Adipocyte (in vitro differentiated cells): Measurements from ENCODE around the gene ATG7.

Source experiments
- DNase-seq: peaks from one replicate; pipeline ENCODE4 v3.0.0-alpha.2; 2015; ENCODE audit warnings: low read depth
- H3K27me3 ChIP-seq: replicated peaks from 2 replicates; pipeline ENCODE4 v1.7.0; 2013; ENCODE audit warnings: mild to moderate bottlenecking, low read length, moderate library complexity; ENCODE audit not compliant: control insufficient read depth, insufficient read depth
- H3K36me3 ChIP-seq: 2 replicates; pipeline ENCODE4 v1.7.0; 2013; ENCODE audit warnings: low read length, mild to moderate bottlenecking, moderate library complexity; ENCODE audit not compliant: control insufficient read depth, insufficient read depth, severe bottlenecking
- H3K4me1 ChIP-seq: 2 replicates; pipeline ENCODE4 v1.7.0; 2013; ENCODE audit warnings: mild to moderate bottlenecking, low read length, moderate library complexity; ENCODE audit not compliant: control insufficient read depth, insufficient read depth
- H3K4me3 ChIP-seq: 2 replicates; pipeline ENCODE4 v1.7.0; 2013; ENCODE audit warnings: mild to moderate bottlenecking, low read length, moderate library complexity
- H3K9ac ChIP-seq: 2 replicates; pipeline ENCODE4 v1.7.0; 2013; ENCODE audit warnings: mild to moderate bottlenecking, low read length, moderate library complexity
- H3K9me3 ChIP-seq: 2 replicates; pipeline ENCODE4 v1.7.0; 2013; ENCODE audit warnings: mild to moderate bottlenecking, low read length, moderate library complexity; ENCODE audit not compliant: control insufficient read depth

The ATG7 gene

DNA sequence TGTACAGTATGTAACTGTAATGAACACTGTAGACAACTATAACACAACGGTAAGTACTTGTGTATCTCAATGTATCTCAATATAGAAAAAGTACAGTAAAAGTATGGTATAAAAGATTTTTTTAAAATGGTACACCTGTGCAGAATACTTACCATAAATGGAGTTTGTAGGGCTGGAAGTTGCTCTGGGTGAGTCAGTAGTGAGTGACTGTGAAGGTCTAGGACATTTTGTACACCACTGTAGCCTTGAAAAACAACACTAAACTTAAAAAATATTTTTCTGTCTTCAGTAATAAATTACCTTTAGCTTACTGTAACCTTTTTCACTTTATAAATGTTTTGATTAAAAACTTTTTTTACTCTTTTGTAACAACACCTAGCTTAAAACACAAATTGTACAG is 142.9 kb downstream of the ATG7 start:
- Histone ChIP-seq H3K4me3 (no peak overlapping the region), H3K9ac (no peak overlapping the region), H3K4me1 (no peaks in the 10 kb centered on the region), H3K9me3 (peaks cover 5% of the 10 kb centered on the region), H3K36me3 (no peaks in the 10 kb centered on the region), H3K27me3 (no peaks in the 10 kb centered on the region)
- no peak for DNase-seq

DNA sequence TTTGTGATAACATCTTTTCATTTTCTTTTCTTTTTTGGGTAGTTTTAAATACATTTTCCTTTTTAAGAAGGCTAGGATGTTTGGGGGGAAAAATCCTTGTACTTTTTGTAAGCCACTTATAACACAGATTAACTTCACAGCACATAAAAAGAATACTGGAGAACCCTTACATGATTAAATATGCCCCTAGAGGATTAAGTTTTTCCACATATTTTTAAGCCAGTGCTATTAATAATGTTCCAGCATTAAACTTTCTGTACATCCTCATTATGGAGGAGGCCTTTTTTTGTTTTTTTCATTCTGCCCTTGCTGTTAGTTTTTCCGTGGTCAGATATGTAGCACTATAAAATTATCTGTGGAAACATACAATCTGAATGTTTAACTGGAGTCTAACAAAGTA is 147.9 kb downstream of the ATG7 start:
- no peak for DNase-seq
- Histone ChIP-seq H3K4me3 (no peak overlapping the region), H3K4me1 (no peaks in the 10 kb centered on the region), H3K9me3 (no peaks in the 10 kb centered on the region), H3K9ac (no peak overlapping the region), H3K27me3 (no peaks in the 10 kb centered on the region), H3K36me3 (no peaks in the 10 kb centered on the region)

DNA sequence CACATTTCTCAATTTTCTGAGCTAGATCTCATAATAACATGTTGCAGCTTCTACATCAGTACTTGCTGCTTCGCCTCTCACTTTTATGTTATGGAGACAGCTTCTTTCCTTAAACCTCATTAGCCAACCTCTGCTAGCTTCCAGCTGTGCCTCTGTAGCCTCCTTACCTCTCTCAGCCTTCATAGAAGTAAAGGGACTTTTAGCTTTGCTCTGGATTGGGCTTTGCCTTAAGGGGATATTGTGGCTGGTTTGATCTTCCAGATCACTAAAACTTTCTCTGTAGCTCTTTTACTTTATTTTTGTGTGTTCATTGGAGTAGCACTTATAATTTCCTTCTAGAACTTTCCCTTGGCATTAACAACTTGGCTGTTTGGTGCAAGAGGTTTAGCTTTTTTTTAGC is 150.1 kb downstream of the ATG7 start:
- Histone ChIP-seq H3K9ac (no peak overlapping the region), H3K4me3 (no peak overlapping the region), H3K9me3 (no peaks in the 10 kb centered on the region), H3K27me3 (no peaks in the 10 kb centered on the region), H3K36me3 (no peaks in the 10 kb centered on the region), H3K4me1 (no peaks in the 10 kb centered on the region)
- no peak for DNase-seq

DNA sequence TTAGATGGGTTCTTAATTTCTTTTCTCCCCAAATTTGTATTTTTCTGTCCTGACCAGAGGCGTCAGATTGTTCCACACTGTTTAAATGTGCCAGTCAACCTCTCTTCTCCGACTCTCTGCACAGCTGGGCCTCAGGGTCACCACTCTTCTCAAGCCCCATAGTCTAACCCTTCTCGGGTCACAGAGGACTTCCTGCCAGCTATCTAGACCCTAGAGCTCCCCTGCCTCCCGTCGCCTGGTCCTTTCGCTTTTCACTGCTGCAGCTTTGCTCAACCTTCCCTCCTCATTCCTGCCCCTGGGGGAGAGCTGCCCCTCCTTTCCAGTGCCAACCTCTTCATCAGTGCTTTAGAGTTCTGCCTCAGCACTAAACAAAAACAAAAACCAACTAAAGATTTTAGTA is 151.7 kb downstream of the ATG7 start:
- no peaks in the 10 kb centered on the region for H3K9me3 ChIP-seq
- no peak overlapping the region for H3K4me3 ChIP-seq
- no peak for DNase-seq
- H3K4me1 ChIP-seq, result no peaks in the 10 kb centered on the region
- H3K27me3 ChIP-seq, result no peaks in the 10 kb centered on the region
- no peak overlapping the region for H3K9ac ChIP-seq
- H3K36me3 ChIP-seq, result peaks cover 4% of the 10 kb centered on the region

DNA sequence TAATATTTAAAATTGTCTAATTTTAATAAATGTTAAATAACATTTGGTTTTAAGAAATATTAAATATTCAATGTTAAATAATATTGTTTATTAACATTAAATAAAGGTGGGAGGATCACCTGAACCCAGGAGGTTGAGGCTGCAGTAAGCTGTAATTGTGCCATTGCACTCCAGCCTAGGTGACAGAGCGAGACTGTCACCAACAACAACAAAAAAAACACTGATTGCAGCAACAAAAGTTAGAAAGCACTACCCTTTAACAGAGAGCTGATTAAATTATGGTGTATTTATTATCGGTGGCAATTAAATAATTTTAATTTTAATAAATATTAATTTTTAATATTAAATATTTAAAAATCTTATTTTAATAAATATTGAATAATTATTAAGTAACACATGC is 152.1 kb downstream of the ATG7 start:
- H3K4me1 ChIP-seq, result no peaks in the 10 kb centered on the region
- H3K27me3 ChIP-seq, result no peaks in the 10 kb centered on the region
- H3K9ac ChIP-seq, result no peak overlapping the region
- no peak overlapping the region for H3K4me3 ChIP-seq
- no peak for DNase-seq
- H3K36me3 ChIP-seq, result peaks cover 4% of the 10 kb centered on the region
- no peaks in the 10 kb centered on the region for H3K9me3 ChIP-seq

DNA sequence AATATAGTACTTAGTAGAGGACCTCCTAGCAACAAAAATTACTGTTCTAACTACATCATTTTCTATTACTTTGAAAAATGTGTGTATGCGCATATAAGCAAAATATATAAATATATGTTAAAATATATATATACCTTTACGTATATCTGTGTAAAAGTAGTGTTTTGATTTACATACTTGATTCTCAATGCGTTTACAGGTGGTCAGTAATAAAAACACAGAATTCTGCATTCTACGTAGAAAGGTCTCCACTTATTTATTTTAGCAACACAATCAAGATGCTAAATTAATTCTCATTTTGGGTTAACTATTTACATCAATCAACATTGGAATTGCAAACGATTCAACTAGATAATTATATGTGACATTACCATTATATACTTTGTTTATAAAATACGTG is 158.0 kb downstream of the ATG7 start:
- H3K9me3 ChIP-seq, result no peaks in the 10 kb centered on the region
- H3K4me1 ChIP-seq, result peaks cover 36% of the 10 kb centered on the region
- H3K27me3 ChIP-seq, result no peaks in the 10 kb centered on the region
- DNase-seq, result no peak
- peaks cover 4% of the 10 kb centered on the region for H3K36me3 ChIP-seq
- H3K9ac ChIP-seq, result no peak overlapping the region
- H3K4me3 ChIP-seq, result no peak overlapping the region

DNA sequence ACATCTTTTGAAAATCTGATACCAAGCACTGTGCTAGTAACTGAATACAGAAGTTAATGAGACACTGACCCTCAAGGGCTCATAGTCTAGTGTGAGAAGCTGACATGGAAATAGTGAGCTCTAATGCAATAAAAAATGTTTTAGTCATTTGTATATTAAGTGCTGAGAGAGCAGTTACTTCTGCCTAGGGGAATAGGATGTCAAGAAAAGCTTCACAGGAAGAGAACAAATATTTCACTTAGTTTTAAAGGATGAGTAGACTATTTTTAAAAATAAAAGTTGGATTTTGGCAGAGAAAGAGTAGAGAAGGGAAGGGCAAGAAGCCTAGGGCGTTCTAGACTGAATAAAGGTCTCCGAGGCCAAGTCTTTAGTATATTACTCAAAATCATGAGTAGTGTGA is 158.4 kb downstream of the ATG7 start:
- Histone ChIP-seq H3K4me1 (peaks cover 40% of the 10 kb centered on the region), H3K27me3 (no peaks in the 10 kb centered on the region), H3K4me3 (no peak overlapping the region), H3K36me3 (peaks cover 4% of the 10 kb centered on the region), H3K9ac (no peak overlapping the region), H3K9me3 (no peaks in the 10 kb centered on the region)
- no peak for DNase-seq

DNA sequence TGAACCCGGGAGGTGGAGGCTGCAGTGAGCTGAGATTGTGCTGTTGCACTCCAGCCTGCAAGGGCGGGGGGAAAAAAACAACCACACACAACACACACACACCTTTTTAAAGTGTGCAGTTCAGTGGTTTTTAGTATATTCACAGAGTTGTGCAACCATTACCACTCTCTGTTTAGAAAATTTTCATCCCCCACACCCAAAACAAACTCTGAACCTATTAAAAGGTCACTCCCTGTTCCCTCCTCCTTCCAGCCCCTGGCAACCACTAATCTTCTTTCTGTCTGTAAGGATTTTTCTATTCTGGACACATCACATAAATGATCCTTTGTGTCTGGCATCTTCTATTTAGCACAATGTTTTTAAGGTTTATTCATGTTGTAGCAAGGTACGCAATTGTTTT is 159.1 kb downstream of the ATG7 start:
- Histone ChIP-seq H3K9me3 (no peaks in the 10 kb centered on the region), H3K4me3 (no peak overlapping the region), H3K4me1 (peaks cover 41% of the 10 kb centered on the region), H3K36me3 (peaks cover 4% of the 10 kb centered on the region), H3K9ac (no peak overlapping the region), H3K27me3 (no peaks in the 10 kb centered on the region)
- no peak for DNase-seq

DNA sequence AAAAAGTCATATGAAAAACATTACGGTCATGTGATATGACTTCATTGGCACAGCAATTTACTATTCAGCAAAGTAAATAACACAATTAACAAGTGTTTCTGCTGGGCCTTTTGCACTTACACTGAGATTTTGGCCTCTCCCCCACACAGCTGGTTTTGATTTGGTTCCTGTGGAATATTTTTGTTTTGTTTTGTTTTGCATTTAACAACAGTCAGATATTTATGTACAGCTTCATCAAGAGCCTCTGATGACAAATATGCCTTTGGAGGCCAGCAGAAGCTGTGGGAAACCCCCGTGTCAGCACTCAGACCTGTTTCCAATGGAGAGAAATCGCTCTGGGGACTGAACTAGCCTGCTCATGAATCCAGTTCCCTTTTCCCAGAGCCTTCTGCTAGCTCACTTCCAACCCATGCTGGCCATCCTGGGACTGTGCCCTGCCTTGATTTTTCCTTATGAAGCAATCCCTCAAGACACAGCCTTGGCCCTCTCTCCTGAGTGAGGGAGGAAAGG is 161.9 kb downstream of the ATG7 start:
- H3K4me1 ChIP-seq, result peaks cover 41% of the 10 kb centered on the region
- peak; percentile 90 for DNase-seq
- no peaks in the 10 kb centered on the region for H3K36me3 ChIP-seq
- H3K27me3 ChIP-seq, result no peaks in the 10 kb centered on the region
- peak overlapping the region; percentile 81 for H3K9ac ChIP-seq
- H3K9me3 ChIP-seq, result no peaks in the 10 kb centered on the region
- H3K4me3 ChIP-seq, result peak overlapping the region; percentile 68

DNA sequence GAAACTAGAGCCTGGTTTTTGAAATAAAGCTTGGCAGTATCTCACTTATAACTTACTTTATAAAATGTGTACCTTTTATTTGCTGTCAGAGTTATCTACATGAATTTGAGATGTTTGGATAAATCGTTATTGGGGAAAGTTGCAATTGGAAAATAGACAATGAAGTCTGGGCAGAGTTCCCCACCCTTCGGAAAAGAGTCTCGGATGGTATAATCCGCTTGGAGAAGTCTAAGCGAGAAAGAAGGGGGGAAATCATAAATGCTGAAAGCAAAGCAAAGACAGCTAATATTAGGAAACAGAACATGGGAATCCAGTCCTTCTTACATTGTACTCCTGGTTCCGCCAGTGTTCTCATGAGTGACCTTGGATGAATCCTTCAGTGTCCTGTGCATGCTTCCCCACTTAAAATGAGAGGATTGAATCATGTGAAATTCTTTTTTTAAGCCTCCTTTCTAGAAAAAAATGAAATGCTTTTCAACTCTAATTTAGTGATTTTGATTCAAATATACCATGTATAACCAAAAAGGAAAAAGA is 162.4 kb downstream of the ATG7 start:
- H3K9me3 ChIP-seq, result no peaks in the 10 kb centered on the region
- H3K9ac ChIP-seq, result peak overlapping the region; percentile 81
- no peaks in the 10 kb centered on the region for H3K36me3 ChIP-seq
- H3K4me1 ChIP-seq, result peaks cover 41% of the 10 kb centered on the region
- peak overlapping the region; percentile 68 for H3K4me3 ChIP-seq
- H3K27me3 ChIP-seq, result no peaks in the 10 kb centered on the region
- peak; percentile 30 for DNase-seq

DNA sequence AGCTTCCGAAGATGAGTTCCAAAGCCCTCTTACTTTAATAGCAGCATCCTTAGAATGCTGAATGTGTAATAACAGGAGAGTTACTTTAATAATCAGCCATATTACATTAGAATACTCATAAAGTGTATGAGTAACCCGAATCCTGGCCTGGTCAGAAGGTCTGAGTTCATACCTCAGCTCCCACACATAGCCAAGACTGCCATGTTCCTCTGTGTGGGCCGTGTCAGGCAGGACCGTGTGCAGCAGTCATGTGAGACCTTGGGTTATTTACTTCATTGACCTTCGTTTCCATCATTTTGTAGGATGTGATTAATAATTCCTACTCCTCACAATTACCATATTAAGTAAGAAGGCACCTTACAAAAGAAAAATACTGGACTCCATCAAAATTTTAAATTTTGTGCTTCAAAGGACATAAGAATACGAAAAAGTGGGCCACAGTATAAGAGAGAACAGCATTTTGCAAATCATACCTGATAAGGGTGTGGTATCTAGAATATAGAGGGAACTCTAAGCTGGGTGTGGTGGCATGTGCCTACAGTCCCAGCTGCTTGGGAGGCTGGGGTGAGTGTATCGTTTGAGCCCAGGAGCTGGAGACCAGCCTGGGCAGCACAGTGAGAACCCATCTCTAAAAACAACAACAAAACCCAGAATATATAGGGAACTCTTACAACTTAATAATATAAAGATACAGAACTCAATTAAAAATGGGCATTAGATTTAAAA is 163.4 kb downstream of the ATG7 start:
- Histone ChIP-seq H3K9me3 (no peaks in the 10 kb centered on the region), H3K4me3 (no peak overlapping the region), H3K27me3 (no peaks in the 10 kb centered on the region), H3K4me1 (peaks cover 38% of the 10 kb centered on the region), H3K36me3 (no peaks in the 10 kb centered on the region), H3K9ac (peak overlapping the region; percentile 81)
- no peak for DNase-seq

DNA sequence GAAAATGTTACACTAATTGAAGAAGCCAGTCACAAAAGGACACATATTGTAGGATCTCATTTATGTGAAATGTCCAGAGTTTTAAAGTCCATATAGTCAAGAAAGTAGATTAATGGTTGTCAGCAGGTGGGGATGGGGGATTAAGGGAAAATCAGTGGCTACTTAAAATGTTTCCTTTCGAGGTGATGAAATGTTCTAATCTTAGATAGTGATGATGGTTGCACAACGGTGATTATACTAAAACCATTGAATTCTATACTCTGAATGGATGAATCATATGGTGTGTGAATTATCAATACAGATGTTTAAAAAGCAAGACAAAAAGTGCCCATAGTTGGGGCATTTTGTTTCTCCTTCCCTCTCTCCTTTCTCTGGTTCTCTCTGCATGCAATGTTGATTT is 164.6 kb downstream of the ATG7 start:
- no peaks in the 10 kb centered on the region for H3K36me3 ChIP-seq
- H3K9ac ChIP-seq, result no peak overlapping the region
- H3K9me3 ChIP-seq, result no peaks in the 10 kb centered on the region
- no peak overlapping the region for H3K4me3 ChIP-seq
- H3K27me3 ChIP-seq, result no peaks in the 10 kb centered on the region
- H3K4me1 ChIP-seq, result peaks cover 28% of the 10 kb centered on the region
- DNase-seq, result no peak
